Motor neuron (in vitro differentiated cells): ENCODE data around the gene MAST1. TPM values are rescaled to one million over a fixed set of nuclear protein-coding genes. Genes with fewer than 3 reads are reported as not detected.
"Not testable (repeated sequence)": the region's sequence is repeated elsewhere in the genome, so short reads cannot be mapped to it uniquely, and the experiment has no call there.

Experiments used
- ATAC-seq, 8 experiments: fragments of 200-7000 bp; cut with Tn5 transposase; replicated peaks in 6 of 8; 2 replicates each; pipeline ENCODE4 v1.8.0; 2021; ENCODE audit warnings: mild to moderate bottlenecking in 8 of 8, moderate library complexity in 8 of 8
- H3K27ac ChIP-seq, 2 donors: fragments of 250-450 bp; sonication (Bioruptor Pico); 2 replicates each; pipeline ENCODE4 v1.9.0; 2021; ENCODE audit warnings: antibody characterized with exemption in 2 of 2, mild to moderate bottlenecking in 2 of 2, moderate library complexity in 1 of 2
- H3K4me1 ChIP-seq, 2 donors: fragments of 250-450 bp; sonication (Bioruptor Pico); replicated peaks in 1 of 2; 2 replicates each; pipeline ENCODE4 v1.6.1; 2021; ENCODE audit warnings: antibody characterized with exemption in 2 of 2, mild to moderate bottlenecking in 2 of 2, moderate library complexity in 1 of 2
- H3K4me3 ChIP-seq, 5 donors: fragments of 250-450 bp; sonication (Bioruptor Pico); 2 replicates each; pipeline ENCODE4 v1.9.0; 2021; ENCODE audit warnings: antibody characterized with exemption in 5 of 5, mild to moderate bottlenecking in 5 of 5, moderate library complexity in 4 of 5
- WGBS, 10 experiments: fragments of 450-650 bp; shearing (Covaris generic); methylation state at CpG; one replicate each; pipeline ENCODE4 v1.0.0; 2022; 5-methylcytosine and 5-hydroxymethylcytosine counted together
- in situ Hi-C, 9 experiments: fragments of 400-800 bp; cut with MboI; loops; one replicate each; pipeline ENCODE4 v1.15.0; 2021; ENCODE audit warnings: low sequenced_read_pairs in 9 of 9, low pct_unique_long_range_greater_than_20kb in 2 of 9; ENCODE audit not compliant: unreplicated experiment in 9 of 9
- total RNA-seq, 8 experiments: library from RNA; unstranded; fragments of 300-600 nt; gene quantifications; 2 replicates each; pipeline versions ENCODE4 v1.2.3 to v1.2.4, GENCODE V29; 2022

The MAST1 gene
- total RNA-seq, 8 experiments from 2014 or later: 0.25 to 41.1 (median 16.6) TPM

DNA sequence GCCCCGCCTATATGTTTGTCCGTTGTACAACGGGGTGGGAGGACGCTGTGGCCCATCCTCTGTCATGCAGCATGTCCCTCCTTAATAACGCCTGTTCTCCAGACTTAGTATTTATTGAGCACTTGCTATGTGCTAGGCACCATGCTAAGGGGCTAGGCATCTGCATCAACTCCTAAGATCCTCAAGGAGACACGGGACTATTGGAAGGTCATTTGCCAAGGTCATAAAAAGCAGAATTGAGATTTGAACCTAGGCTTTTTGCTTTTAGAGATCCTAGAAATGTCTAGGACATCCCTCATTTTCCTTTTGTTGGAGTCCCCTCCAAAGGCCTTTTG is 1.8 kb upstream of the MAST1 start:
- Histone ChIP-seq H3K27ac (no peak overlapping the region), H3K4me3 (no peak overlapping the region), H3K4me1 (peaks cover 14 to 21% of the 10 kb centered on the region in 2 donors)
- ATAC-seq: no peak
- 0 to 60% (median 9%) methylated on average over 1 to 6 of the region's 6 CpGs; no CpG with 5 or more reads in 5 of the 10 experiments for WGBS, 10 experiments
- in situ Hi-C loops: no loop called here

GRCh38 chr19:12837225-12837624 is 1.1 kb upstream of the MAST1 start:
- Histone ChIP-seq H3K27ac (no peak overlapping the region), H3K4me3 (no peak overlapping the region), H3K4me1 (peaks cover 22 to 28% of the 10 kb centered on the region in 2 donors)
- no peak for ATAC-seq
- WGBS, 10 experiments: 55 to 94% (median 77%) methylated on average over 1 to 4 of the region's 4 CpGs; no CpG with 5 or more reads in 1 of the 10 experiments
- in situ Hi-C loops: no loop called here

DNA sequence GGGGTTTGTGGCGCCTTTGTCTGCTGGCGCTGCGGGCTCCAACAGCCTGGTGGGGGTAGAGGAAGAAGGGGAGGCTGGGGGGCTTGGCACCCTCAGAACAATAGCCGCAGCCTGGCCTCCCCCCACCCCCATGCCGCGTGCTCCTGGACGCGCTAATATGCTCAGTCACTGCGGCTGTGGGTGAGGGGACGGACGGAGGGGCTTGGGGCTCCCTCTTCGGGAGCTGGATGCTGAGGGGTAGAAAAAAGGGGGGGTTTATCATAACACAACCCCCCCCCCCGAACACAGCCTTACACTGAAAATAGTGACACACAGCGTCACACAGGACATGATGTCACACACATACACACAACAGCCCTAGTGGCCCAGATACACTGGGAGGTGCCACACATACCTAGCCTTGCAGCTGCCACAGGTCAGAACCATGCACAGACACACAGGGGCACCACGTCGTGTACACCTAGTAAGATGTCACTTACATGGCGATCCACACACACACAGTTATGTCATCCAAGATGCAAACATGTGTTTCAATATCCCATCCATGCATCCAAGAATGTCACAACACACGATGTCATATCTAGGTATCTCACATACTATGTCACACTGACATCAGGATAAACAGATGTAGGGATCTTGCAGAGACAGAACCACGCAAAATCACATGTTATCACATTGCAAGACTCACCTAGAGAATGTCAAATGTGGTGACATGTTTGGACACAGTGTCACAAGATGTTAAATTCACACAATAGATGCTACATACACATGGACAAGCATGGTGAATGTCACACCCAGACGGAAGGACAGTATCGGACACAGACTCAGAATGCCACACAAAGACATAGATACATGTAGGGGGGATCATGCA is 806 bp downstream of the MAST1 start:
- H3K27ac ChIP-seq: peak overlapping the region; percentile 71 to 94
- H3K4me3 ChIP-seq: peak overlapping the region; percentile 44 to 92 (median 67)
- peak in 5 of 8 experiments; percentile 7 to 27 (median 17) for ATAC-seq
- in situ Hi-C loops: no loop called here
- 0 to 100% (median 45%) methylated on average over 1 to 4 of the region's 21 CpGs; no CpG with 5 or more reads in 4 of the 10 experiments for WGBS, 10 experiments
- H3K4me1 ChIP-seq: peaks cover 21 to 22% of the 10 kb centered on the region in 2 donors

DNA sequence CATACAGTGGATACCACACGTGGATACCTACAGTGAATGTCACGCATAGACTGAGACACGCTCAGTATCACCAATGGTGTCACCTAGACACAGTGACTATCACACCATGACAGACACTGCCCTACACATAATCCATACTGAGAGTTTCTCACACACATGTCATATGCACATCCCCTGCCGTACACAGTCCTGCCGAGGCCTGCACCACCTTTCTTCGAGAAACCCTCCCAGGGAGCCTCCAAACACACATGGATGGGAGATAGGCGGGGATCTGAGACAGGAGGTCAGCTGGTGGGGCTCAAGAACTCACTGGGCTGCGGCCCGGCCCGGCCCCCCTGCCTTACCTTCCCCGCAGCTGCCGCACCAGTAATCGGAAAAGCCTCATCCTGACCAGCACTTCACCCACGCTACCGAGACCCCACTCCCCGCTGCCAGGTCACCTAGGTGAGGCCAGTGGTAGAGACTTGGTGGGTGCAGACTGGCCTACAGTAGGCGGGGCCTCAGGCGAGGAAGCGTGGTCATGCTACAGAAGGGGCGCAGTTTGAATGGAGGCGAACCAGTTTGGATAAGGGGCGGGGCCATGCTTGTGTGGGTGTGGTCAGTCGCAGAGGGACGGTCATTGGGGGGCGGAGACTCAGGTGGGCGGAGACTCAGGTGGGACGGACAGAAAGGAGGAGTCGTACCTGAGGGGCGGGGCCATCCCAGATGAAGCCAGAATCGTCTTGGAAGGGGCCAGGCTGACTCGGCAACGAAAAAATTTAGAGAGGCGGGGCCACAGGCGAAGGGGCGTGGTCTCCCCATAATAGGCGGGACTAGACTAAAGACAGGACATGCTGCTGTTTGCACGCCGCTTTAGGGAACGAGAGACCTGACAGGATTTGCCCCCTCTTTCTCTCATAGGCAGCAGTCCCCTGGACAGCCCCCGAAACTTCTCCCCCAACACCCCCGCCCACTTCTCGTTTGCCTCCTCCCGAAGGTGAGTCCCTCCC is 2.1 kb downstream of the MAST1 start:
- H3K4me3 ChIP-seq: peak overlapping the region; percentile 26 to 92 (median 55)
- in situ Hi-C loops: loop anchor here in 1 of 9 experiments (10.0 kb wide), 1 partner anchor 76 kb away; no protein-coding TSS in a partner anchor

DNA sequence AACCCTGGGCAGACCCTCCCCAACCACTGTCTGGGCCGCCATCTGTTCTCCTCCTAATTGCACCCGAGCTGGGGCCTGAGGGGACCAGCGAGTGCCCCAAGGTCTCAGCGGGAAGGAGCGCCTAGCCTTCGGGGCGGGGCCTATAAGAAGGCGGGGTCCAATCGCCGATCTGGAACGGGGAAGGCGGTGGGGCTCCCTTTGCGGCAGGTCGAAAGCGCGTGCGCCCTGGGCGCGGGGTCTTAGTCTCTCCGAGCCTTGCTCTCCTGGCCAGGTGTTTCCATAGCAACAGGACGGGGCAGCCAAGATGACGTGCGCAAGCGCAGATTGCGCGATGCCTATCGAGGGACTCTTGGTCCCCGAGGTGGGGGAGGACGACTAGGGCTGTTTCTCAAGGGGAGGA is 2.8 kb downstream of the MAST1 start:
- WGBS, 10 experiments: 0 to 26% (median 0%) methylated on average over 1 to 7 of the region's 29 CpGs; no CpG with 5 or more reads in 4 of the 10 experiments
- in situ Hi-C loops: loop anchor here in 1 of 9 experiments (10.0 kb wide), 1 partner anchor 76 kb away; no protein-coding TSS in a partner anchor
- ATAC-seq: peak in 7 of 8 experiments; percentile 5 to 77 (median 67)
- Histone ChIP-seq H3K4me1 (peaks cover 21 to 22% of the 10 kb centered on the region in 2 donors), H3K4me3 (peak overlapping the region; percentile 26 to 92 (median 55)), H3K27ac (peak overlapping the region; percentile 3 to 70)

More for the DNA sequence above, 2.1 kb downstream of the MAST1 start:
- peak overlapping the region; percentile 3 to 59 for H3K27ac ChIP-seq
- 7 to 70% (median 40%) methylated on average over 2 to 16 of the region's 43 CpGs; no CpG with 5 or more reads in 3 of the 10 experiments for WGBS, 10 experiments
- H3K4me1 ChIP-seq: peaks cover 21 to 22% of the 10 kb centered on the region in 2 donors
- peak; percentile 12 to 72 (median 46) for ATAC-seq

DNA sequence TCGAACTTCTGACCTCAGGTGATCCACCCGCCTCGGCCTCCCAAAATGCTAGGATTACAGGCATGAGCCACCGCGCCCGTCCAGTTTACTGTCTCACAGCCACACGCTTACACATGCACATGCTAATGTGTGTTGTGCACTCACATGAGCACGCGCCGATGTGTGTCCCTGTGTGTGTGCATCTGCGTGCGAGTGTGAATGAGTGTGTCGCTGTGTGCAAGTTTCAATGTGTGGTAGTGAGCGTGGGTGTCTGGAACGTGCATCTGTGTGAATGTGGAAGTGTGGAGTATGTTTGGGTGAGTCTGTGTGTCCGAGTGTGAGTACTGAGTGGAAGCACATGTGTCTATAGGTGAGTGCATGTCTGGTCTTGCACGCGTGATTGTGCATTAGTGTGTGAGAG is 4.2 kb downstream of the MAST1 start:
- in situ Hi-C loops: loop anchor here in 1 of 9 experiments (10.0 kb wide), 1 partner anchor 78 kb away; no protein-coding TSS in a partner anchor

GRCh38 chr19:12843328-12843727 is 5.0 kb downstream of the MAST1 start:
- 55 to 100% (median 60%) methylated on average over 1 to 4 of the region's 11 CpGs; no CpG with 5 or more reads in 7 of the 10 experiments for WGBS, 10 experiments
- in situ Hi-C loops: loop anchor here in 1 of 9 experiments (10.0 kb wide), 1 partner anchor 79 kb away; no protein-coding TSS in a partner anchor
- Histone ChIP-seq H3K27ac (no peak overlapping the region), H3K4me3 (no peak overlapping the region), H3K4me1 (peaks cover 25 to 26% of the 10 kb centered on the region in 2 donors)
- ATAC-seq: no peak

More for the DNA sequence above, 4.2 kb downstream of the MAST1 start:
- peaks cover 25 to 29% of the 10 kb centered on the region in 2 donors for H3K4me1 ChIP-seq
- no peak overlapping the region for H3K27ac ChIP-seq
- ATAC-seq: no peak
- no peak overlapping the region for H3K4me3 ChIP-seq
- 84 to 92% (median 90%) methylated on average over 2 to 8 of the region's 18 CpGs; no CpG with 5 or more reads in 6 of the 10 experiments for WGBS, 10 experiments

GRCh38 chr19:12843999-12844732 is 5.9 kb downstream of the MAST1 start:
- Histone ChIP-seq H3K27ac (no peak overlapping the region), H3K4me3 (no peak overlapping the region), H3K4me1 (peaks cover 24 to 26% of the 10 kb centered on the region in 2 donors)
- in situ Hi-C loops: loop anchor here in 1 of 9 experiments (10.0 kb wide), 1 partner anchor 79 kb away; no protein-coding TSS in a partner anchor
- peak in 3 of 8 experiments; percentile 2 to 21 (median 10) for ATAC-seq
- 40 to 100% (median 87%) methylated on average over 1 to 3 of the region's 3 CpGs; no CpG with 5 or more reads in 2 of the 10 experiments for WGBS, 10 experiments

DNA sequence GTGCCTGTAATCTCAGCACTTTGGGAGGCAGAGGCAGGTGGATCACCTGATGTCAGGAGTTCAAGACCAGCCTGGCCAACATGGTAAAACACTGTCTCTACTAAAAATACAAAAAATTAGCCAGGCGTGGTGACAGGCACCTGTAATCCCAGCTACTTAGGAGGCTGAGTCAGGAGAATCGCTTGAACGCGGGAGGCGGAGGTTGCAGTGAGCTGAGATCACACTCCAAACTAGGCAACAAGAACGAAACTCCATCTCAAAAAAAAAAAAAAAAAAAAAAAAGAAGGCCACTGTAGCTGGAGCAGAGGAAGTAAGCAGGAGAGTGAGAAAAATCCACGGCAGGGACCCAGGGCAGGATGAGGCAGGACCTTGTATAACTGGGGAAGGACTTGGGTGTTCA is 8.3 kb downstream of the MAST1 start:
- not testable (repeated sequence) for H3K27ac ChIP-seq, H3K4me3 ChIP-seq
- in situ Hi-C loops: loop anchor here in 1 of 9 experiments (10.0 kb wide), 1 partner anchor 82 kb away; no protein-coding TSS in a partner anchor
- ATAC-seq: peak in 1 of 8 experiments; percentile 1
- H3K4me1 ChIP-seq: peaks cover 9 to 15% of the 10 kb centered on the region in 2 donors
- 60 to 100% (median 88%) methylated on average over 1 to 6 of the region's 7 CpGs for WGBS, 10 experiments

- no peak overlapping the region for H3K27ac ChIP-seq
- ATAC-seq: peak; percentile 93 to 99 (median 94)
- peaks cover 3 to 10% of the 10 kb centered on the region in 2 donors for H3K4me1 ChIP-seq
- 0 to 77% (median 14%) methylated on average over 1 to 12 of the region's 69 CpGs; no CpG with 5 or more reads in 4 of the 10 experiments for WGBS, 10 experiments
- in situ Hi-C loops: loop anchor here in 1 of 9 experiments (10.0 kb wide), 1 partner anchor 83 kb away; no protein-coding TSS in a partner anchor
- H3K4me3 ChIP-seq: peak overlapping the region in 2 of 5 donors; percentile 0 to 4
These were observed 9.1 kb downstream of the MAST1 start for GRCh38 chr19:12847159-12848139.

DNA sequence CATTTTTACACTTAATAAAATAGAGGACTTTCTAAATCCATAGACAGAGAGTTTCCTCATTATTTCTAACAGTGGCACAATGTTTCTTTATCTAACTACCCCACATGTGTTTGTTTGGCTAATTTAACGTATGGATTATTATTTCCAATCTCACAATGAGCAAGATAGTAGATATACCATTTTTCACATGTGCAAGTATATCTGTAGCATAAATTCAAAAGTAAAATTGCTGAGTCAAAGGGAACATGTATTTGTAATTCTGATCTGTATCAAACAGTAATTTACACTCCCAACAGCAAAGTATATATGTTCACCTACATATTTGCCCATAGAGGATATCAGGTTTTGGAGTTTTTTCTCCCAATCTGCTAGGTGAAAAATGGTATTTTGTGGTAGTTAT is 18.3 kb downstream of the MAST1 start:
- H3K4me3 ChIP-seq: no peak overlapping the region
- 10 to 100% (median 85%) methylated on average over 1 of the region's 1 CpG; no CpG with 5 or more reads in 4 of the 10 experiments for WGBS, 10 experiments
- no peaks in the 10 kb centered on the region for H3K4me1 ChIP-seq
- in situ Hi-C loops: no loop called here
- no peak overlapping the region for H3K27ac ChIP-seq
- no peak for ATAC-seq
